ENCODE data around the gene HNF4A. TPM values are rescaled to one million over a fixed set of nuclear protein-coding genes. Genes with fewer than 3 reads are reported as not detected.

The HNF4A gene
- total and polyA plus RNA-seq, 2 of the 13 experiments (the other 11 are each of a cell fraction or from before 2014, with no cell fraction given), result 80.9 to 169 TPM

- no peak for TF ChIP-seq PHF5A (CRISPR knock-in tag; IDR thresholded peaks at IDR 0.05; ENCODE audit: low read depth, unreplicated experiment)
- TF ChIP-seq ZNF256 (CRISPR knock-in tag; conservative IDR thresholded peaks at IDR 0.05), result no peak; the same call in 1 of the 2 replicates
- no peak; the same call in 1 of the 2 replicates for TF ChIP-seq ATF2 (CRISPR knock-in tag; IDR thresholded peaks at IDR 0.05)
- peak; percentile 89 for TF ChIP-seq ZNF263 (CRISPR knock-in tag; IDR thresholded peaks at IDR 0.05)
- no peak for TF ChIP-seq ZNF282 (IDR thresholded peaks at IDR 0.05; ENCODE audit: partially characterized antibody)
- TF ChIP-seq ZNF709 (CRISPR knock-in tag; IDR thresholded peaks at IDR 0.05), result 0 out of 2 replicates have a peak, but pooled peaks have one; percentile 11
- no peak for TF ChIP-seq PRDM4 (CRISPR knock-in tag; IDR thresholded peaks at IDR 0.05; ENCODE audit: borderline replicate concordance)
- no peak for TF ChIP-seq ARNT (IDR thresholded peaks at IDR 0.05)
- TF ChIP-seq ZNF660 (CRISPR knock-in tag; IDR thresholded peaks at IDR 0.05; ENCODE audit: borderline replicate concordance, low read depth), result no peak
- TF ChIP-seq ZNF430 (CRISPR knock-in tag; IDR thresholded peaks at IDR 0.05), result no peak
- no peak for TF ChIP-seq ZNF580 (CRISPR knock-in tag; IDR thresholded peaks at IDR 0.05; ENCODE audit: borderline replicate concordance, low read depth)
- TF ChIP-seq ZNF207 (IDR thresholded peaks at IDR 0.05; ENCODE audit: borderline replicate concordance), result no peak
- peak; percentile 67 for TF ChIP-seq POLR2G (IDR thresholded peaks at IDR 0.05; ENCODE audit: low read depth, low read length)
- no peak; the same call in 1 of the 2 replicates for TF ChIP-seq ZNF253 (CRISPR knock-in tag; IDR thresholded peaks at IDR 0.05; ENCODE audit: borderline replicate concordance)
- TF ChIP-seq ZNF598 (CRISPR knock-in tag; IDR thresholded peaks at IDR 0.05; ENCODE audit: borderline replicate concordance), result no peak
- TF ChIP-seq ZNF556 (CRISPR knock-in tag; IDR thresholded peaks at IDR 0.05; ENCODE audit: borderline replicate concordance), result no peak; the same call in 1 of the 2 replicates
- no peak for TF ChIP-seq SIX4 (CRISPR knock-in tag; IDR thresholded peaks at IDR 0.05)
- 0 out of 2 replicates have a peak, but pooled peaks have one; percentile 69 for TF ChIP-seq MEIS1 (CRISPR knock-in tag; IDR thresholded peaks at IDR 0.05; ENCODE audit: borderline replicate concordance)
- no peak for TF ChIP-seq SMARCC2 (IDR thresholded peaks at IDR 0.05)
- TF ChIP-seq IKZF1 (IDR thresholded peaks at IDR 0.05), result no peak
- peak; percentile 85 for TF ChIP-seq ARID4A (CRISPR knock-in tag; IDR thresholded peaks at IDR 0.05; ENCODE audit: borderline replicate concordance)
- no peak for TF ChIP-seq MLLT10 (CRISPR knock-in tag; IDR thresholded peaks at IDR 0.05)
- TF ChIP-seq NFRKB (IDR thresholded peaks at IDR 0.05), result no peak
Observed at GRCh38 chr20:44392776-44393607, 37.5 kb downstream of the HNF4A start (continued).
